22Rv1 (cell line): ENCODE data around the gene PLXNA4.
A peak's percentile ranks its signal among the peaks of the same experiment; 100 is the strongest.

Experiments used
- H3K27ac ChIP-seq: fragments of 450-650 bp; 2 replicates; pipeline ENCODE4 v1.5.1; 2017
- CTCF ChIP-seq: fragments of 450-650 bp; IDR thresholded peaks from 2 replicates; pipeline ENCODE4 v1.5.1; 2017; ENCODE audit warnings: mild to moderate bottlenecking
- ZFX ChIP-seq: fragments of 450-650 bp; IDR thresholded peaks from 2 replicates; pipeline ENCODE4 v1.6.1; 2017; ENCODE audit warnings: antibody characterized with exemption, borderline replicate concordance

The PLXNA4 gene

DNA sequence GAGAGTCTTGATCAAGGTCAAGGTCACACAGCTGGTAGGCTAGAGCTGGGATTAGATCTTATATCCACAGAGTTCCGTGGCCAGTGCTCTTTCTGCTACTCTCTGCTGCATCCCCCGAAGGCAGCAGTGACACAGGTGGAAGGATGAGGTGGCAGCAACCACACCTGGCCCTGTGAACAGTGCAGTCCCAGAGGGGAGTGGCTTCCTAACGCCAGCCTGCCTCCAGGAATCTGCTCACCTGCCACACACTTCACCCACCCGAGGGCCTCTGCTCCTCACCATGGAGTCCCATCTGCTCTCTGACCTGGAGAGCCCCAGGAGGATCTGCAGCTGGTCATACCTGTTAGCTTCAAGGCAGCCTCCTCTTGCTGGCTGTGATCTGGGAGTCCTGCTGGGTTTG, 484.2 kb downstream of the PLXNA4 start:
- H3K27ac ChIP-seq: no peak overlapping the region
- TF ChIP-seq CTCF (no peak), ZFX (no peak)

DNA sequence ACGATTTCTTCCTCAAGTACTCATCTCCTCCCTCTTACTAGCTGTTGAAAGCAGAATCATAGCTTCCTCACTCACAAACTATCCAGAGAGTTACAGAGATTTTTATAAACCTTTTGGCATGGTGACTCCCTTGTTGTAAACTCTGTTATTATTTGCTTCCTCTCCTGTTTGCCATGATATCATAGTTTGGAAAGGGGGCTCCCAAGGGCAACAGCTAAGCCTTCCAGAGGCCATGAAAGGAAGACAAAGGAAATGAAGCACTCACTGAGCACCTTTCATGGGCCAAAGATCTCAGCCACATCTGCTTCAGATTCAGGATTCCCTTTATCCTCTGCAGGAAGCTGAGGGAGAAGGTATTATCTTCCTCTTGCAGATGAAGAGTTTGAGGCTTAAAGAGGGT, 484.6 kb downstream of the PLXNA4 start:
- no peak for TF ChIP-seq CTCF
- no peak for TF ChIP-seq ZFX
- no peak overlapping the region for H3K27ac ChIP-seq

GRCh38 chr7:132090444-132090843, 485.8 kb downstream of the PLXNA4 start:
- TF ChIP-seq CTCF: no peak
- no peak for TF ChIP-seq ZFX
- no peak overlapping the region for H3K27ac ChIP-seq

DNA sequence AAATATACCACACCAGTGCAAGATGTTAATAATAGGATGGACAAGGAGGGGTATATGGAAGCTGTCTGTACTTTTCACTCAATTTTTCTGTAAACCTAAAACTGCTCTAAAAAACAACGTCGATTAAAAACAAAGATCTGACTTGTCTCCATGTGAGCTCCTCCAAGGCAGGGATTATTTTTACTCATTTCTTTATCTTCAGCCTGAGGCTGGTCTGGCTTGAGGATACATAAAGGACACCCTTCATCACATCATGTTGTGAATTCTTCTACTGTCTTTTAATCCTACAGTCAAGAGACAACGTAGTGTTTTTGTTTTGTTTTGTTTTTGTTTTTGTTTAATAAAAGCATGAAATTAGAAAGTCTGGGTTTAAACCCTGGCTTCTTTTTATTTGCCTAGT, 486.9 kb downstream of the PLXNA4 start:
- H3K27ac ChIP-seq: no peak overlapping the region
- TF ChIP-seq ZFX (no peak), CTCF (no peak)

GRCh38 chr7:132087421-132087820, 488.8 kb downstream of the PLXNA4 start:
- no peak overlapping the region for H3K27ac ChIP-seq

GRCh38 chr7:132084776-132085388, 491.4 kb downstream of the PLXNA4 start:
- TF ChIP-seq CTCF: no peak
- TF ChIP-seq ZFX: no peak
- H3K27ac ChIP-seq: peak overlapping the region; percentile 52

More at GRCh38 chr7:132087421-132087820, 488.8 kb downstream of the PLXNA4 start:
- TF ChIP-seq ZFX: no peak
- TF ChIP-seq CTCF: no peak

- no peak overlapping the region for H3K27ac ChIP-seq
- TF ChIP-seq CTCF (no peak), ZFX (no peak)
Observed at GRCh38 chr7:132083537-132084123, 492.6 kb downstream of the PLXNA4 start.
